ENCODE data around the gene ARHGAP4.
A peak's percentile ranks its signal among the peaks of the same experiment; 100 is the strongest.

The ARHGAP4 gene

GRCh38 chrX:153901753-153902140 is 24.3 kb downstream of the ARHGAP4 start:
- no peaks in the 10 kb centered on the region for H3K36me3 ChIP-seq (ENCODE audit: control insufficient read depth, insufficient read depth, low read length)
- no peak overlapping the region for H3K27ac ChIP-seq (ENCODE audit: low read depth, low read length)
- H3K9ac ChIP-seq (ENCODE audit: low read depth, low read length) = no peak overlapping the region
- peaks cover 30% of the 10 kb centered on the region for H3K9me3 ChIP-seq (ENCODE audit: control insufficient read depth, insufficient read depth, low read length)
- H3K4me1 ChIP-seq (ENCODE audit: control insufficient read depth, insufficient read depth, low read length) = no peaks in the 10 kb centered on the region
- no peaks in the 10 kb centered on the region for H3K27me3 ChIP-seq (ENCODE audit: control insufficient read depth, insufficient read depth, low read length)
- no peak overlapping the region for H3K4me3 ChIP-seq (ENCODE audit: low read depth, low read length)

- Histone ChIP-seq H3K4me1 (ENCODE audit: control insufficient read depth, insufficient read depth, low read length) (no peaks in the 10 kb centered on the region), H3K27me3 (ENCODE audit: control insufficient read depth, insufficient read depth, low read length) (no peaks in the 10 kb centered on the region), H3K9me3 (ENCODE audit: control insufficient read depth, insufficient read depth, low read length) (peaks cover 28% of the 10 kb centered on the region), H3K36me3 (ENCODE audit: control insufficient read depth, insufficient read depth, low read length) (no peaks in the 10 kb centered on the region), H3K27ac (ENCODE audit: low read depth, low read length) (no peak overlapping the region), H3K9ac (ENCODE audit: low read depth, low read length) (no peak overlapping the region), H3K4me3 (ENCODE audit: low read depth, low read length) (no peak overlapping the region)
Measured at GRCh38 chrX:153900831-153901752, 25.0 kb downstream of the ARHGAP4 start.

GRCh38 chrX:153897899-153898298 is 28.2 kb downstream of the ARHGAP4 start:
- peaks cover 21% of the 10 kb centered on the region for H3K9me3 ChIP-seq (ENCODE audit: control insufficient read depth, insufficient read depth, low read length)
- no peaks in the 10 kb centered on the region for H3K4me1 ChIP-seq (ENCODE audit: control insufficient read depth, insufficient read depth, low read length)
- no peak overlapping the region for H3K27ac ChIP-seq (ENCODE audit: low read depth, low read length)
- no peak overlapping the region for H3K9ac ChIP-seq (ENCODE audit: low read depth, low read length)
- H3K4me3 ChIP-seq (ENCODE audit: low read depth, low read length) = no peak overlapping the region
- no peaks in the 10 kb centered on the region for H3K27me3 ChIP-seq (ENCODE audit: control insufficient read depth, insufficient read depth, low read length)
- no peaks in the 10 kb centered on the region for H3K36me3 ChIP-seq (ENCODE audit: control insufficient read depth, insufficient read depth, low read length)

- no peak overlapping the region for H3K27ac ChIP-seq (ENCODE audit: low read depth, low read length)
- H3K4me3 ChIP-seq (ENCODE audit: low read depth, low read length) = no peak overlapping the region
- no peaks in the 10 kb centered on the region for H3K36me3 ChIP-seq (ENCODE audit: control insufficient read depth, insufficient read depth, low read length)
- no peak overlapping the region for H3K9ac ChIP-seq (ENCODE audit: low read depth, low read length)
- H3K4me1 ChIP-seq (ENCODE audit: control insufficient read depth, insufficient read depth, low read length) = peaks cover 7% of the 10 kb centered on the region; the same call in 1 of the 2 replicates
- H3K9me3 ChIP-seq (ENCODE audit: control insufficient read depth, insufficient read depth, low read length) = peaks cover 40% of the 10 kb centered on the region
- H3K27me3 ChIP-seq (ENCODE audit: control insufficient read depth, insufficient read depth, low read length) = peaks cover 19% of the 10 kb centered on the region
Measured at GRCh38 chrX:153889123-153889522, 36.9 kb downstream of the ARHGAP4 start.

GRCh38 chrX:153888344-153888743 is 37.7 kb downstream of the ARHGAP4 start:
- peaks cover 15% of the 10 kb centered on the region; the same call in 1 of the 2 replicates for H3K4me1 ChIP-seq (ENCODE audit: control insufficient read depth, insufficient read depth, low read length)
- H3K9me3 ChIP-seq (ENCODE audit: control insufficient read depth, insufficient read depth, low read length) = peaks cover 46% of the 10 kb centered on the region
- no peak overlapping the region for H3K9ac ChIP-seq (ENCODE audit: low read depth, low read length)
- H3K36me3 ChIP-seq (ENCODE audit: control insufficient read depth, insufficient read depth, low read length) = no peaks in the 10 kb centered on the region
- H3K27ac ChIP-seq (ENCODE audit: low read depth, low read length) = no peak overlapping the region
- H3K4me3 ChIP-seq (ENCODE audit: low read depth, low read length) = no peak overlapping the region
- peaks cover 19% of the 10 kb centered on the region for H3K27me3 ChIP-seq (ENCODE audit: control insufficient read depth, insufficient read depth, low read length)

GRCh38 chrX:153887385-153887784 is 38.7 kb downstream of the ARHGAP4 start:
- no peak overlapping the region for H3K4me3 ChIP-seq (ENCODE audit: low read depth, low read length)
- H3K9ac ChIP-seq (ENCODE audit: low read depth, low read length) = no peak overlapping the region
- H3K9me3 ChIP-seq (ENCODE audit: control insufficient read depth, insufficient read depth, low read length) = peaks cover 40% of the 10 kb centered on the region
- no peak overlapping the region for H3K27ac ChIP-seq (ENCODE audit: low read depth, low read length)
- H3K36me3 ChIP-seq (ENCODE audit: control insufficient read depth, insufficient read depth, low read length) = no peaks in the 10 kb centered on the region
- H3K27me3 ChIP-seq (ENCODE audit: control insufficient read depth, insufficient read depth, low read length) = peaks cover 19% of the 10 kb centered on the region
- peaks cover 20% of the 10 kb centered on the region; the same call in 1 of the 2 replicates for H3K4me1 ChIP-seq (ENCODE audit: control insufficient read depth, insufficient read depth, low read length)

GRCh38 chrX:153886915-153887314 is 39.1 kb downstream of the ARHGAP4 start:
- Histone ChIP-seq H3K36me3 (ENCODE audit: control insufficient read depth, insufficient read depth, low read length) (no peaks in the 10 kb centered on the region), H3K9me3 (ENCODE audit: control insufficient read depth, insufficient read depth, low read length) (peaks cover 35% of the 10 kb centered on the region), H3K27me3 (ENCODE audit: control insufficient read depth, insufficient read depth, low read length) (peaks cover 19% of the 10 kb centered on the region), H3K4me1 (ENCODE audit: control insufficient read depth, insufficient read depth, low read length) (peaks cover 23% of the 10 kb centered on the region; the same call in 1 of the 2 replicates), H3K27ac (ENCODE audit: low read depth, low read length) (no peak overlapping the region), H3K4me3 (ENCODE audit: low read depth, low read length) (peak overlapping the region; percentile 56), H3K9ac (ENCODE audit: low read depth, low read length) (no peak overlapping the region)

- peaks cover 19% of the 10 kb centered on the region for H3K27me3 ChIP-seq (ENCODE audit: control insufficient read depth, insufficient read depth, low read length)
- H3K4me1 ChIP-seq (ENCODE audit: control insufficient read depth, insufficient read depth, low read length) = peaks cover 23% of the 10 kb centered on the region; the same call in 1 of the 2 replicates
- no peak within 1 kb of the TSS; the same call in 1 of the 2 replicates for H3K9ac ChIP-seq (ENCODE audit: low read depth, low read length)
- H3K4me3 ChIP-seq (ENCODE audit: low read depth, low read length) = peak within 1 kb of the TSS; percentile 57
- H3K9me3 ChIP-seq (ENCODE audit: control insufficient read depth, insufficient read depth, low read length) = peaks cover 33% of the 10 kb centered on the region
- no peaks in the 10 kb centered on the region for H3K36me3 ChIP-seq (ENCODE audit: control insufficient read depth, insufficient read depth, low read length)
- no peak within 1 kb of the TSS for H3K27ac ChIP-seq (ENCODE audit: low read depth, low read length)
Measured at GRCh38 chrX:153885968-153886903, 39.8 kb downstream of the ARHGAP4 start, which contains the start of gene L1CAM. Gene L1CAM (minus strand): TSS chrX:153886173. CDS start chrX:153875836, 10,337 bp downstream.

GRCh38 chrX:153885208-153885787 is 40.8 kb downstream of the ARHGAP4 start:
- Histone ChIP-seq H3K9me3 (ENCODE audit: control insufficient read depth, insufficient read depth, low read length) (peaks cover 27% of the 10 kb centered on the region), H3K27me3 (ENCODE audit: control insufficient read depth, insufficient read depth, low read length) (peaks cover 19% of the 10 kb centered on the region), H3K9ac (ENCODE audit: low read depth, low read length) (no peak overlapping the region), H3K27ac (ENCODE audit: low read depth, low read length) (no peak overlapping the region), H3K36me3 (ENCODE audit: control insufficient read depth, insufficient read depth, low read length) (no peaks in the 10 kb centered on the region), H3K4me1 (ENCODE audit: control insufficient read depth, insufficient read depth, low read length) (peaks cover 28% of the 10 kb centered on the region; the same call in 1 of the 2 replicates), H3K4me3 (ENCODE audit: low read depth, low read length) (peak overlapping the region; percentile 57)

- H3K9me3 ChIP-seq (ENCODE audit: control insufficient read depth, insufficient read depth, low read length) = peaks cover 27% of the 10 kb centered on the region
- no peak overlapping the region for H3K27ac ChIP-seq (ENCODE audit: low read depth, low read length)
- H3K4me1 ChIP-seq (ENCODE audit: control insufficient read depth, insufficient read depth, low read length) = peaks cover 28% of the 10 kb centered on the region; the same call in 1 of the 2 replicates
- H3K9ac ChIP-seq (ENCODE audit: low read depth, low read length) = no peak overlapping the region
- H3K4me3 ChIP-seq (ENCODE audit: low read depth, low read length) = peak overlapping the region; percentile 57; the same call in 1 of the 2 replicates
- peaks cover 19% of the 10 kb centered on the region for H3K27me3 ChIP-seq (ENCODE audit: control insufficient read depth, insufficient read depth, low read length)
- H3K36me3 ChIP-seq (ENCODE audit: control insufficient read depth, insufficient read depth, low read length) = no peaks in the 10 kb centered on the region
Measured at GRCh38 chrX:153884590-153884989, 41.5 kb downstream of the ARHGAP4 start.

Data from HUES48 (cell line).